ENCODE results near the gene ZNF83.
"Not testable (repeated sequence)": the region's sequence is repeated elsewhere in the genome, so short reads cannot be mapped to it uniquely, and the experiment has no call there.

The ZNF83 gene

GRCh38 chr19:52637718-52638585 is at the start of gene ZNF83:
TSS of gene ZNF83 (minus strand) at chr19:52638355.
- peak; percentile 93 for DNase-seq (ENCODE audit: low read depth)

GRCh38 chr19:52687684-52688083 is 49.5 kb upstream of the ZNF83 start:
- DNase-seq (ENCODE audit: low read depth): no peak

GRCh38 chr19:52685811-52686210 is 47.7 kb upstream of the ZNF83 start:
- no peak for DNase-seq (ENCODE audit: low read depth)

GRCh38 chr19:52681216-52681615 is 43.1 kb upstream of the ZNF83 start:
- DNase-seq (ENCODE audit: low read depth): not testable (repeated sequence)

- DNase-seq (ENCODE audit: low read depth): no peak
These were observed 41.4 kb upstream of the ZNF83 start for GRCh38 chr19:52679598-52679997.

- not testable (repeated sequence) for DNase-seq (ENCODE audit: low read depth)
These were observed 37.1 kb upstream of the ZNF83 start for GRCh38 chr19:52675239-52675638.

- peak; percentile 82 for DNase-seq (ENCODE audit: low read depth)
These were observed 34.9 kb upstream of the ZNF83 start for GRCh38 chr19:52673014-52673413.

- DNase-seq (ENCODE audit: low read depth): no peak
These were observed 31.9 kb upstream of the ZNF83 start for GRCh38 chr19:52670046-52670445.

GRCh38 chr19:52669586-52669985 is 31.4 kb upstream of the ZNF83 start:
- DNase-seq (ENCODE audit: low read depth): no peak

- no peak for DNase-seq (ENCODE audit: low read depth)
These were observed 29.8 kb upstream of the ZNF83 start for GRCh38 chr19:52667972-52668371.

- DNase-seq (ENCODE audit: low read depth): no peak
These were observed 28.4 kb upstream of the ZNF83 start for GRCh38 chr19:52666506-52666905.

- DNase-seq (ENCODE audit: low read depth): peak; percentile 62
These were observed 27.4 kb upstream of the ZNF83 start for GRCh38 chr19:52665529-52665928.

- DNase-seq (ENCODE audit: low read depth): no peak
These were observed 26.9 kb upstream of the ZNF83 start for GRCh38 chr19:52665027-52665426.

GRCh38 chr19:52664461-52664860 is 26.3 kb upstream of the ZNF83 start:
- no peak for DNase-seq (ENCODE audit: low read depth)

GRCh38 chr19:52662631-52663030 is 24.5 kb upstream of the ZNF83 start:
- no peak for DNase-seq (ENCODE audit: low read depth)

- DNase-seq (ENCODE audit: low read depth): peak; percentile 56
These were observed 22.8 kb upstream of the ZNF83 start for GRCh38 chr19:52660981-52661380.

GRCh38 chr19:52659013-52659412 is 20.9 kb upstream of the ZNF83 start:
- DNase-seq (ENCODE audit: low read depth): no peak

- no peak for DNase-seq (ENCODE audit: low read depth)
These were observed 20.4 kb upstream of the ZNF83 start for GRCh38 chr19:52658595-52658994.

GRCh38 chr19:52653161-52653560 is 15.0 kb upstream of the ZNF83 start:
- DNase-seq (ENCODE audit: low read depth): no peak

GRCh38 chr19:52651956-52652355 is 13.8 kb upstream of the ZNF83 start:
- DNase-seq (ENCODE audit: low read depth): no peak

- peak; percentile 70 for DNase-seq (ENCODE audit: low read depth)
These were observed 10.3 kb upstream of the ZNF83 start for GRCh38 chr19:52648336-52649016.

- no peak for DNase-seq (ENCODE audit: low read depth)
These were observed 8.5 kb upstream of the ZNF83 start for GRCh38 chr19:52646571-52647217.

GRCh38 chr19:52640916-52641315 is 2.8 kb upstream of the ZNF83 start:
- DNase-seq (ENCODE audit: low read depth): peak; percentile 17
